Gastrocnemius medialis (tissue), 4 donors: Measurements from ENCODE around the gene RFFL. TPM values are rescaled to one million over a fixed set of nuclear protein-coding genes. Genes with fewer than 3 reads are reported as not detected.
A peak's percentile ranks its signal among the peaks of the same experiment; 100 is the strongest.

Experiments
- ATAC-seq, 2 donors: fragments of 150-250 bp; one replicate each; pipeline ENCODE4 v1.9.1; 2016
- DNase-seq, 2 donors: peaks; one replicate each; pipeline ENCODE4 v3.0.0-alpha.2; 2019
- H3K27ac ChIP-seq, 4 donors: fragments of 200-600 bp; sonication (generic); 1 replicate in 1 of 4; 2 replicates in 3 of 4; pipeline ENCODE4 v1.5.1; 2016 to 2018; ENCODE audit warnings: mild to moderate bottlenecking in 2 of 4, moderate library complexity in 1 of 4
- H3K27me3 ChIP-seq, 3 donors: fragments of 200-600 bp; sonication (generic) in 2 of 3; 1 replicate in 1 of 3; 2 replicates in 2 of 3; pipeline versions ENCODE4 v1.5.1 to v1.6.0; 2016 to 2019; ENCODE audit warnings: mild to moderate bottlenecking in 1 of 3, moderate library complexity in 1 of 3
- H3K36me3 ChIP-seq, 2 donors: fragments of 200-600 bp; sonication (generic) in 1 of 2; one replicate each; pipeline ENCODE4 v1.5.1; 2017 to 2018
- H3K4me1 ChIP-seq, 2 donors: fragments of 200-600 bp; sonication (generic) in 1 of 2; one replicate each; pipeline ENCODE4 v1.5.1; 2016 to 2017; ENCODE audit warnings: mild to moderate bottlenecking in 2 of 2
- H3K4me3 ChIP-seq, 4 donors: fragments of 200-600 bp; sonication (generic) in 3 of 4; 1 replicate in 1 of 4; 2 replicates in 3 of 4; pipeline ENCODE4 v1.5.1; 2016 to 2019; ENCODE audit warnings: mild to moderate bottlenecking in 2 of 4
- H3K9me3 ChIP-seq, 3 donors: fragments of 200-600 bp; sonication (generic) in 2 of 3; 1 replicate in 1 of 3; 2 replicates in 2 of 3; pipeline ENCODE4 v1.5.1; 2016 to 2019
- CTCF ChIP-seq, 5 experiments: fragments of 450-650 bp in 3 of 5; fragments of 200-600 bp in 2 of 5; sonication (generic) in 2 of 5; IDR thresholded peaks in 4 of 5; conservative IDR thresholded peaks in 1 of 5; 1 replicate in 4 of 5; 2 replicates in 1 of 5; pipeline ENCODE4 v1.5.1; 2016 to 2019; ENCODE audit warnings: antibody characterized with exemption in 5 of 5, mild to moderate bottlenecking in 3 of 5, moderate library complexity in 3 of 5
- POLR2A ChIP-seq, 2 donors: fragments of 450-650 bp; IDR thresholded peaks; one replicate each; pipeline ENCODE4 v1.6.1; 2017; ENCODE audit warnings: antibody characterized with exemption in 2 of 2, mild to moderate bottlenecking in 2 of 2, moderate library complexity in 2 of 2
- in situ Hi-C, 4 donors: fragments of 200-750 bp; cut with MboI; loops; one replicate each; pipeline versions ENCODE4 v1.15.0 to v1.8.0; 2017; ENCODE audit warnings: low sequenced_read_pairs in 4 of 4
- intact Hi-C: fragments of 100-400 bp; cut with DNase I; formaldehyde crosslinking; loops from one replicate; pipeline ENCODE4 v1.15.1; 2023; ENCODE audit warnings: low total_unique reads
- total RNA-seq, 4 donors: library from RNA; depleted of rRNA; stranded (reverse); fragments of >200 nt; gene quantifications; one replicate each; pipeline versions ENCODE4 v1.1.0 to v1.2.3, GENCODE V29; 2016

The RFFL gene
- total RNA-seq, 4 donors from 2014 or later: 17.4 to 65.7 (median 35.0) TPM

DNA sequence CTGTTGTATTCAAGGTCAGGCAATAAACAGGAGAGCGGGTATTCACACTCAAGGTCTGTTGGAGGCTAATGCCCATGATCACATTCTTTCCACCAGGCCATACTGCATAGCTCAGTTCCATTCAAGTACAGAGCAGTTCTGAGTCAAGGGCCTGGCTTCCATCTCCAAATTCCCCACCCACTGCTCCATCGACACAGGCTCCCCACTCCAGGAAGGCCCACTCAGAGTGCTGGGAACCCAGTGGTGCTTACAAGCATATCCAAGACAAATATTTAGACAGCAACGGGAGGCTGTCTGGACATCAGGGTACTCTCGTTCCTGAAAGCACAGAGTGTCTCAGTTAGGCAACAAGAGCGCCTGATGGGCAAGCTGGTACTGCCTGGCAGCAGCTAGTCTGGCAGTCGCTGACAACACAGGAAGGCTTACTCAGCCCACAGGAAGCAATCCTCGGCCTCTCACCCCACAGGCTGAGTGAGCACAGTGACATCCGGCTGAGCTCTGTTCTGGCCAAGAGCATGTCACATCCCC lies 40.9 kb downstream of the RFFL start:
- intact Hi-C loops: no loop called here

GRCh38 chr17:35021520-35022380 lies 41.8 kb downstream of the RFFL start:
- intact Hi-C loops (no loop called here), in situ Hi-C loops (no loop called here)
- peak overlapping the region; percentile 69 to 80 (median 74) for H3K27ac ChIP-seq

More for the DNA sequence above, 40.9 kb downstream of the RFFL start:
- Histone ChIP-seq H3K4me1 (peaks cover 9 to 19% of the 10 kb centered on the region in 2 donors), H3K27me3 (no peaks in the 10 kb centered on the region), H3K27ac (peak overlapping the region; percentile 69 to 80 (median 74)), H3K9me3 (no peaks in the 10 kb centered on the region), H3K4me3 (no peak overlapping the region), H3K36me3 (peaks cover 0 to 11% of the 10 kb centered on the region in 2 donors)
- peak in 1 of 2 donors; percentile 19 for TF ChIP-seq POLR2A (IDR thresholded peaks at IDR 0.05)
- TF ChIP-seq CTCF (IDR thresholded peaks at IDR 0.05 in 4 of 5, conservative IDR thresholded peaks at IDR 0.05 in 1 of 5): no peak
- ATAC-seq (peak; percentile 92 to 93), DNase-seq (peak; percentile 45 to 78)
- in situ Hi-C loops: no loop called here

GRCh38 chr17:35019386-35020179 lies 43.9 kb downstream of the RFFL start:
- in situ Hi-C loops (no loop called here), intact Hi-C loops (no loop called here)
- Histone ChIP-seq H3K27me3 (no peaks in the 10 kb centered on the region), H3K4me1 (peaks cover 18 to 25% of the 10 kb centered on the region in 2 donors), H3K27ac (no peak overlapping the region), H3K9me3 (no peaks in the 10 kb centered on the region), H3K36me3 (peaks cover 0 to 13% of the 10 kb centered on the region in 2 donors), H3K4me3 (no peak overlapping the region)
- TF ChIP-seq CTCF (IDR thresholded peaks at IDR 0.05 in 4 of 5, conservative IDR thresholded peaks at IDR 0.05 in 1 of 5) (no peak), POLR2A (IDR thresholded peaks at IDR 0.05) (no peak)
- DNase-seq (no peak), ATAC-seq (no peak)

More at GRCh38 chr17:35021520-35022380, 41.8 kb downstream of the RFFL start:
- no peak for ATAC-seq
- no peaks in the 10 kb centered on the region for H3K27me3 ChIP-seq
- H3K9me3 ChIP-seq: no peaks in the 10 kb centered on the region
- no peak for DNase-seq
- peaks cover 13 to 19% of the 10 kb centered on the region in 2 donors for H3K4me1 ChIP-seq
- peaks cover 0 to 10% of the 10 kb centered on the region in 2 donors for H3K36me3 ChIP-seq
- H3K4me3 ChIP-seq: no peak overlapping the region
- TF ChIP-seq CTCF (IDR thresholded peaks at IDR 0.05 in 4 of 5, conservative IDR thresholded peaks at IDR 0.05 in 1 of 5) (no peak), POLR2A (IDR thresholded peaks at IDR 0.05) (no peak)

GRCh38 chr17:35018814-35019213 lies 44.7 kb downstream of the RFFL start:
- no peak overlapping the region for H3K4me3 ChIP-seq
- H3K9me3 ChIP-seq: no peaks in the 10 kb centered on the region
- in situ Hi-C loops (no loop called here), intact Hi-C loops (no loop called here)
- peaks cover 0 to 13% of the 10 kb centered on the region in 2 donors for H3K36me3 ChIP-seq
- no peak for ATAC-seq
- TF ChIP-seq CTCF (IDR thresholded peaks at IDR 0.05 in 4 of 5, conservative IDR thresholded peaks at IDR 0.05 in 1 of 5) (no peak), POLR2A (IDR thresholded peaks at IDR 0.05) (no peak)
- H3K27ac ChIP-seq: no peak overlapping the region
- H3K27me3 ChIP-seq: no peaks in the 10 kb centered on the region
- H3K4me1 ChIP-seq: peaks cover 18 to 25% of the 10 kb centered on the region in 2 donors
- no peak for DNase-seq
